ENCODE results near the gene GATA5. TPM values are rescaled to one million over a fixed set of nuclear protein-coding genes. Genes with fewer than 3 reads are reported as not detected.

Gene GATA5
- polyA plus RNA-seq, 1 of the 3 experiments (the other 2 are of a cell fraction), result not detected

DNA sequence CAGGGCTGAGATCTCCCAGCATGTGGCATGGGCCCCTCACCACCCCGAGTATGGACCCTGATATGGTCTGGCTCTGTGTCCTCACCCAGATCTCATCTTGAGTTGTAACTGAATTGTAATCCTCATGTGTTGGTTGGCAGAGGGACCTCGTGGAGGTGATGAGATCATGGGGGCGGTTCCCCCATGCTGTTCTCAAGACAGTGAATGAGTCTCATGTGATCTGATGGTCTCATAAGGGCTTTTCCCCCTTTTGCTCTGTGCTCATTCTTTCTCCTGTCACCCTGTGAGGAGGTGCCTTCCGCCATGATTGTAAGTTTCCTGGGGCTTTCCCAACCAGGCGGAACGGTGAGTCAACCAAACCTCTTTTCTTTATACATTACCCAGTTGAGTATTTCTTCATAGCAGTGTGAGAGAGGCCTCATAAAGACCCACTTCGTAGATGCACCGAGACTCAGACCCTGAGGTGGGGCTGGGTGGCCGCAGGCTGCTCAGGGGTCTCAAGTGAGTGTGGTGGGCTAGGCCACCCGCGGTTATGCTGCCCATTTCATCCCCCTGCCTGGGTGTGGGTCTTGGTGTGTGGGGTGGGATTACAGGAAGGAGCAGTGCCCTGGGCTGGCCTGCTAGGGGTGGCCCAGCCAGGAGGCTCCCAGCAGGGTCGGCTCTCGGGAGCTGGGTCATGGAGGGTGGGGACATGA, 26.2 kb upstream of the GATA5 start:
- TF ChIP-seq, protein P1, sequence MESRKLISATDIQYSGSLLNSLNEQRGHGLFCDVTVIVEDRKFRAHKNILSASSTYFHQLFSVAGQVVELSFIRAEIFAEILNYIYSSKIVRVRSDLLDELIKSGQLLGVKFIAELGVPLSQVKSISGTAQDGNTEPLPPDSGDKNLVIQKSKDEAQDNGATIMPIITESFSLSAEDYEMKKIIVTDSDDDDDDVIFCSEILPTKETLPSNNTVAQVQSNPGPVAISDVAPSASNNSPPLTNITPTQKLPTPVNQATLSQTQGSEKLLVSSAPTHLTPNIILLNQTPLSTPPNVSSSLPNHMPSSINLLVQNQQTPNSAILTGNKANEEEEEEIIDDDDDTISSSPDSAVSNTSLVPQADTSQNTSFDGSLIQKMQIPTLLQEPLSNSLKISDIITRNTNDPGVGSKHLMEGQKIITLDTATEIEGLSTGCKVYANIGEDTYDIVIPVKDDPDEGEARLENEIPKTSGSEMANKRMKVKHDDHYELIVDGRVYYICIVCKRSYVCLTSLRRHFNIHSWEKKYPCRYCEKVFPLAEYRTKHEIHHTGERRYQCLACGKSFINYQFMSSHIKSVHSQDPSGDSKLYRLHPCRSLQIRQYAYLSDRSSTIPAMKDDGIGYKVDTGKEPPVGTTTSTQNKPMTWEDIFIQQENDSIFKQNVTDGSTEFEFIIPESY (IDR thresholded peaks at IDR 0.05; ENCODE audit: borderline replicate concordance, low read depth), result no peak
- no peak for TF ChIP-seq RCOR1 (IDR thresholded peaks at IDR 0.05; ENCODE audit: low read length)
- no peak for TF ChIP-seq FOXJ3 (CRISPR knock-in tag; IDR thresholded peaks at IDR 0.05)
- TF ChIP-seq CHD2 (IDR thresholded peaks at IDR 0.05; ENCODE audit: low read length, partially characterized antibody), result no peak
- no peaks in the 10 kb centered on the region for H4K20me1 ChIP-seq (ENCODE audit: insufficient read depth)
- H3K27me3 ChIP-seq (ENCODE audit: insufficient read depth), result no peaks in the 10 kb centered on the region
- no peak overlapping the region for H2AFZ ChIP-seq (ENCODE audit: low read depth)
- H3K9ac ChIP-seq, result no peak overlapping the region
- POLR2A ChIA-PET, result no interaction called here
- H3K36me3 ChIP-seq (replicated peaks in 1 of 2; ENCODE audit: control insufficient read depth in 1 of 2, insufficient read depth in 2 of 2, low read length in 1 of 2), result no peaks in the 10 kb centered on the region
- peaks cover 0 to 11% of the 10 kb centered on the region in 2 experiments; a peak in 1 of 4 replicates for H3K4me1 ChIP-seq (ENCODE audit: control insufficient read depth in 1 of 2, insufficient read depth in 2 of 2, low read depth in 1 of 2, low read length in 1 of 2)
- H3K9me3 ChIP-seq, result no peaks in the 10 kb centered on the region
- H3F3A ChIP-seq (replicated peaks; ENCODE audit: insufficient read depth), result no peaks in the 10 kb centered on the region
- H3K27ac ChIP-seq (ENCODE audit: low read depth in 2 of 2, low read length in 1 of 2), result no peak overlapping the region
- no peaks in the 10 kb centered on the region for H3K79me2 ChIP-seq (ENCODE audit: insufficient read depth)
- CTCF ChIA-PET, result interaction anchor here (0.8 to 5.1 kb wide), 4 partner anchors 19 to 290 kb away, joined by 4 to 51 read pairs (median 4); no protein-coding TSS in a partner anchor
- H3K4me3 ChIP-seq (ENCODE audit: low read depth in 2 of 2, low read length in 1 of 2), result no peak overlapping the region
- H3K4me2 ChIP-seq, result no peak overlapping the region
- DNase-seq, result no peak
- H3K9me2 ChIP-seq, result no peaks in the 10 kb centered on the region
- 52% methylated on average over 11 of the region's 13 CpGs for WGBS (ENCODE audit: low lambda C conversion rate)

DNA sequence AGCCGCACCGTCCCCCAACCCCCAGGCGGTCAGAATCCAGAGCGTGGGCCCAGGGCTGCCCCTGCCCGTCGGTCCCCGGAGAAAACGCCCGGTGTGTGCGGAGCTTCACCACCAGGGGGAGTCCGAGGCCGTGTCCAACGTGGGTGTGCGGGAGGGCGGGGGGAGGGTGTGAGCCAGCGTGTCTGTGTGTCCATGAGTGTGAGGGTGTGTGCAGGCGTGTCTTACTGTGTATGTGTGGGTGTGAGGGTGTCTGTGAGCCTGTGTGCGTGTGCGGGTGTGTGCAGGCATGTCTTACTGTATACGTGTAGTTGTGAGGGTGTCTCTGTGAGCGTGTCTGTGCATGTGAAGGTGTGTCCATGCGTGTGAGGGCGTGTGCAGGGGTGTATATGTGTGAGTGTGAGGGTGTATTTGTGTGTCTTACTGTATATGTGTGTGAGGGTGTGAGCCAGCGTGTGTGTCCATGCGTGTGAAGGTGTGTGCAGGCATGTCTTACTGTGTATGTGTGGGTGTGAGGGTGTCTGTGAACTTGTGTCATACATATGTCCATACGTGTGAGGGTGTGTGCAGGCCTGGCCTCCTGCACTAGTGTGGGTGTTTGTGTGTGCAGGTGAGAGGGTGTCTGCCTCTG, 24.6 kb upstream of the GATA5 start:
- Histone ChIP-seq H3K9me2 (no peaks in the 10 kb centered on the region), H3K36me3 (replicated peaks in 1 of 2; ENCODE audit: control insufficient read depth in 1 of 2, insufficient read depth in 2 of 2, low read length in 1 of 2) (no peaks in the 10 kb centered on the region), H3K9me3 (no peaks in the 10 kb centered on the region), H3K4me2 (no peak overlapping the region), H3K9ac (no peak overlapping the region), H3F3A (replicated peaks; ENCODE audit: insufficient read depth) (no peaks in the 10 kb centered on the region), H3K79me2 (ENCODE audit: insufficient read depth) (no peaks in the 10 kb centered on the region), H3K4me1 (ENCODE audit: control insufficient read depth in 1 of 2, insufficient read depth in 2 of 2, low read depth in 1 of 2, low read length in 1 of 2) (peaks cover 0 to 11% of the 10 kb centered on the region in 2 experiments; a peak in 1 of 4 replicates), H2AFZ (ENCODE audit: low read depth) (no peak overlapping the region), H4K20me1 (ENCODE audit: insufficient read depth) (no peaks in the 10 kb centered on the region), H3K27me3 (ENCODE audit: insufficient read depth) (no peaks in the 10 kb centered on the region), H3K27ac (ENCODE audit: low read depth in 2 of 2, low read length in 1 of 2) (no peak overlapping the region), H3K4me3 (ENCODE audit: low read depth in 2 of 2, low read length in 1 of 2) (no peak overlapping the region)
- CTCF ChIA-PET, result interaction anchor here (0.6 to 2.3 kb wide), 65 partner anchors 8 to 509 kb away, joined by 3 to 101 read pairs (median 4); partner anchors contain the start of genes MRGBP, NTSR1 and SLCO4A1
- peak; percentile 92 for DNase-seq
- 28% methylated on average over 21 of the region's 26 CpGs for WGBS (ENCODE audit: low lambda C conversion rate)
- POLR2A ChIA-PET, result no interaction called here
- TF ChIP-seq GATA2 (CRISPR knock-in tag; IDR thresholded peaks at IDR 0.05), result no peak
- TF ChIP-seq TEAD4 (IDR thresholded peaks at IDR 0.05; ENCODE audit: borderline replicate concordance, insufficient read depth), result no peak
- TF ChIP-seq RAD21 (IDR thresholded peaks at IDR 0.05; ENCODE audit: low read length), result peak; percentile 83
- TF ChIP-seq JUND (IDR thresholded peaks at IDR 0.05), result no peak
- TF ChIP-seq, protein P2, sequence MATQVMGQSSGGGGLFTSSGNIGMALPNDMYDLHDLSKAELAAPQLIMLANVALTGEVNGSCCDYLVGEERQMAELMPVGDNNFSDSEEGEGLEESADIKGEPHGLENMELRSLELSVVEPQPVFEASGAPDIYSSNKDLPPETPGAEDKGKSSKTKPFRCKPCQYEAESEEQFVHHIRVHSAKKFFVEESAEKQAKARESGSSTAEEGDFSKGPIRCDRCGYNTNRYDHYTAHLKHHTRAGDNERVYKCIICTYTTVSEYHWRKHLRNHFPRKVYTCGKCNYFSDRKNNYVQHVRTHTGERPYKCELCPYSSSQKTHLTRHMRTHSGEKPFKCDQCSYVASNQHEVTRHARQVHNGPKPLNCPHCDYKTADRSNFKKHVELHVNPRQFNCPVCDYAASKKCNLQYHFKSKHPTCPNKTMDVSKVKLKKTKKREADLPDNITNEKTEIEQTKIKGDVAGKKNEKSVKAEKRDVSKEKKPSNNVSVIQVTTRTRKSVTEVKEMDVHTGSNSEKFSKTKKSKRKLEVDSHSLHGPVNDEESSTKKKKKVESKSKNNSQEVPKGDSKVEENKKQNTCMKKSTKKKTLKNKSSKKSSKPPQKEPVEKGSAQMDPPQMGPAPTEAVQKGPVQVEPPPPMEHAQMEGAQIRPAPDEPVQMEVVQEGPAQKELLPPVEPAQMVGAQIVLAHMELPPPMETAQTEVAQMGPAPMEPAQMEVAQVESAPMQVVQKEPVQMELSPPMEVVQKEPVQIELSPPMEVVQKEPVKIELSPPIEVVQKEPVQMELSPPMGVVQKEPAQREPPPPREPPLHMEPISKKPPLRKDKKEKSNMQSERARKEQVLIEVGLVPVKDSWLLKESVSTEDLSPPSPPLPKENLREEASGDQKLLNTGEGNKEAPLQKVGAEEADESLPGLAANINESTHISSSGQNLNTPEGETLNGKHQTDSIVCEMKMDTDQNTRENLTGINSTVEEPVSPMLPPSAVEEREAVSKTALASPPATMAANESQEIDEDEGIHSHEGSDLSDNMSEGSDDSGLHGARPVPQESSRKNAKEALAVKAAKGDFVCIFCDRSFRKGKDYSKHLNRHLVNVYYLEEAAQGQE (IDR thresholded peaks at IDR 0.05; ENCODE audit: low read depth, low read length), result no peak
- TF ChIP-seq, protein P3, sequence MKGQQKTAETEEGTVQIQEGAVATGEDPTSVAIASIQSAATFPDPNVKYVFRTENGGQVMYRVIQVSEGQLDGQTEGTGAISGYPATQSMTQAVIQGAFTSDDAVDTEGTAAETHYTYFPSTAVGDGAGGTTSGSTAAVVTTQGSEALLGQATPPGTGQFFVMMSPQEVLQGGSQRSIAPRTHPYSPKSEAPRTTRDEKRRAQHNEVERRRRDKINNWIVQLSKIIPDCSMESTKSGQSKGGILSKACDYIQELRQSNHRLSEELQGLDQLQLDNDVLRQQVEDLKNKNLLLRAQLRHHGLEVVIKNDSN (IDR thresholded peaks at IDR 0.05; ENCODE audit: borderline replicate concordance, low read depth), result no peak
- no peak for TF ChIP-seq RFX5 (IDR thresholded peaks at IDR 0.05; ENCODE audit: low read length)
- TF ChIP-seq MXI1 (IDR thresholded peaks at IDR 0.05; ENCODE audit: low read depth, low read length), result no peak
- no peak for TF ChIP-seq POLR2AphosphoS5 (IDR thresholded peaks at IDR 0.05; ENCODE audit: low read depth, low read length)
- TF ChIP-seq SIN3A (IDR thresholded peaks at IDR 0.05; ENCODE audit: borderline replicate concordance, low read depth, low read length), result no peak
- no peak for TF ChIP-seq CHD2 (IDR thresholded peaks at IDR 0.05; ENCODE audit: low read length, partially characterized antibody)
- TF ChIP-seq, protein P4, sequence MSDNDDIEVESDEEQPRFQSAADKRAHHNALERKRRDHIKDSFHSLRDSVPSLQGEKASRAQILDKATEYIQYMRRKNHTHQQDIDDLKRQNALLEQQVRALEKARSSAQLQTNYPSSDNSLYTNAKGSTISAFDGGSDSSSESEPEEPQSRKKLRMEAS (IDR thresholded peaks at IDR 0.05; ENCODE audit: low read depth), result no peak
- TF ChIP-seq GABPA (IDR thresholded peaks at IDR 0.05; ENCODE audit: low read depth), result no peak
- no peak for TF ChIP-seq MEF2A (IDR thresholded peaks at IDR 0.05; ENCODE audit: borderline replicate concordance, low read depth)
- TF ChIP-seq, protein P5, sequence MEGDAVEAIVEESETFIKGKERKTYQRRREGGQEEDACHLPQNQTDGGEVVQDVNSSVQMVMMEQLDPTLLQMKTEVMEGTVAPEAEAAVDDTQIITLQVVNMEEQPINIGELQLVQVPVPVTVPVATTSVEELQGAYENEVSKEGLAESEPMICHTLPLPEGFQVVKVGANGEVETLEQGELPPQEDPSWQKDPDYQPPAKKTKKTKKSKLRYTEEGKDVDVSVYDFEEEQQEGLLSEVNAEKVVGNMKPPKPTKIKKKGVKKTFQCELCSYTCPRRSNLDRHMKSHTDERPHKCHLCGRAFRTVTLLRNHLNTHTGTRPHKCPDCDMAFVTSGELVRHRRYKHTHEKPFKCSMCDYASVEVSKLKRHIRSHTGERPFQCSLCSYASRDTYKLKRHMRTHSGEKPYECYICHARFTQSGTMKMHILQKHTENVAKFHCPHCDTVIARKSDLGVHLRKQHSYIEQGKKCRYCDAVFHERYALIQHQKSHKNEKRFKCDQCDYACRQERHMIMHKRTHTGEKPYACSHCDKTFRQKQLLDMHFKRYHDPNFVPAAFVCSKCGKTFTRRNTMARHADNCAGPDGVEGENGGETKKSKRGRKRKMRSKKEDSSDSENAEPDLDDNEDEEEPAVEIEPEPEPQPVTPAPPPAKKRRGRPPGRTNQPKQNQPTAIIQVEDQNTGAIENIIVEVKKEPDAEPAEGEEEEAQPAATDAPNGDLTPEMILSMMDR (IDR thresholded peaks at IDR 0.05), result peak; percentile 73
